ENCODE data around the gene FYN.
"Not testable (repeated sequence)": the region's sequence is repeated elsewhere in the genome, so short reads cannot be mapped to it uniquely, and the experiment has no call there.

The FYN gene

GRCh38 chr6:111788379-111789276 lies 84.6 kb downstream of the FYN start:
- Histone ChIP-seq H3K4me3 (ENCODE audit: low read depth, low read length) (no peak overlapping the region), H3K27me3 (ENCODE audit: insufficient read depth, low read depth, severe bottlenecking) (no peaks in the 10 kb centered on the region), H3K9me3 (ENCODE audit: severe bottlenecking) (peaks cover 2% of the 10 kb centered on the region), H3K27ac (no peak overlapping the region), H3K36me3 (no peaks in the 10 kb centered on the region)
- DNase-seq, result no peak
- TF ChIP-seq CTCF (IDR thresholded peaks at IDR 0.05; ENCODE audit: low read depth, low read length), result no peak

- H3K27ac ChIP-seq; H3K36me3 ChIP-seq; H3K27me3 ChIP-seq (ENCODE audit: insufficient read depth, low read depth, severe bottlenecking); H3K4me3 ChIP-seq (ENCODE audit: low read depth, low read length); DNase-seq; H3K9me3 ChIP-seq (ENCODE audit: severe bottlenecking): not testable (repeated sequence)
Measured at GRCh38 chr6:111786151-111786550, 87.1 kb downstream of the FYN start.

GRCh38 chr6:111784433-111784832 lies 88.8 kb downstream of the FYN start:
- Histone ChIP-seq H3K36me3 (no peaks in the 10 kb centered on the region), H3K4me3 (ENCODE audit: low read depth, low read length) (no peak overlapping the region), H3K9me3 (ENCODE audit: severe bottlenecking) (peaks cover 2% of the 10 kb centered on the region), H3K27ac (no peak overlapping the region), H3K27me3 (ENCODE audit: insufficient read depth, low read depth, severe bottlenecking) (no peaks in the 10 kb centered on the region)
- DNase-seq, result no peak
- no peak for TF ChIP-seq CTCF (IDR thresholded peaks at IDR 0.05; ENCODE audit: low read depth, low read length)

GRCh38 chr6:111782887-111783466 lies 90.3 kb downstream of the FYN start:
- TF ChIP-seq CTCF (IDR thresholded peaks at IDR 0.05; ENCODE audit: low read depth, low read length), result no peak
- DNase-seq, result no peak
- H3K27ac ChIP-seq, result no peak overlapping the region
- no peaks in the 10 kb centered on the region for H3K36me3 ChIP-seq
- no peak overlapping the region for H3K4me3 ChIP-seq (ENCODE audit: low read depth, low read length)
- peaks cover 2% of the 10 kb centered on the region for H3K9me3 ChIP-seq (ENCODE audit: severe bottlenecking)
- no peaks in the 10 kb centered on the region for H3K27me3 ChIP-seq (ENCODE audit: insufficient read depth, low read depth, severe bottlenecking)

GRCh38 chr6:111782192-111782809 lies 91.0 kb downstream of the FYN start:
- H3K9me3 ChIP-seq (ENCODE audit: severe bottlenecking), result peaks cover 2% of the 10 kb centered on the region
- no peak overlapping the region for H3K4me3 ChIP-seq (ENCODE audit: low read depth, low read length)
- H3K27me3 ChIP-seq (ENCODE audit: insufficient read depth, low read depth, severe bottlenecking), result no peaks in the 10 kb centered on the region
- no peak for DNase-seq
- H3K36me3 ChIP-seq, result no peaks in the 10 kb centered on the region
- H3K27ac ChIP-seq, result no peak overlapping the region
- no peak for TF ChIP-seq CTCF (IDR thresholded peaks at IDR 0.05; ENCODE audit: low read depth, low read length)

- no peaks in the 10 kb centered on the region for H3K9me3 ChIP-seq (ENCODE audit: severe bottlenecking)
- no peak for DNase-seq
- H3K27ac ChIP-seq, result no peak overlapping the region
- H3K36me3 ChIP-seq, result no peaks in the 10 kb centered on the region
- no peak overlapping the region for H3K4me3 ChIP-seq (ENCODE audit: low read depth, low read length)
- no peak for TF ChIP-seq CTCF (IDR thresholded peaks at IDR 0.05; ENCODE audit: low read depth, low read length)
- no peaks in the 10 kb centered on the region for H3K27me3 ChIP-seq (ENCODE audit: insufficient read depth, low read depth, severe bottlenecking)
Measured at GRCh38 chr6:111781041-111781708, 92.1 kb downstream of the FYN start.
